ENCODE data around the gene RAPGEF2. TPM values are rescaled to one million over a fixed set of nuclear protein-coding genes. Genes with fewer than 3 reads are reported as not detected.

RAPGEF2 gene
- total RNA-seq, 1 donor from 2014 or later, result 15.3 TPM

GRCh38 chr4:159395693-159396092 lies 292.8 kb downstream of the RAPGEF2 start:
- intact Hi-C loops (cut with micrococcal nuclease), result no loop called here

GRCh38 chr4:159396151-159396550 lies 293.3 kb downstream of the RAPGEF2 start:
- intact Hi-C loops (cut with micrococcal nuclease), result no loop called here

- intact Hi-C loops (cut with micrococcal nuclease), result no loop called here
Measured at GRCh38 chr4:159398236-159398638, 295.4 kb downstream of the RAPGEF2 start.

GRCh38 chr4:159400558-159401225 lies 297.8 kb downstream of the RAPGEF2 start:
- intact Hi-C loops (cut with micrococcal nuclease), result no loop called here

GRCh38 chr4:159401226-159401712 lies 298.4 kb downstream of the RAPGEF2 start:
- intact Hi-C loops (cut with micrococcal nuclease), result no loop called here

- intact Hi-C loops (cut with micrococcal nuclease), result no loop called here
Measured at GRCh38 chr4:159401791-159402380, 299.0 kb downstream of the RAPGEF2 start.

Data from T-helper 2 cell treated with Interferon-gamma antibody and Interleukin-4, amounts not matched to agents 100 ng/mL and 5 ng/mL, for 36 hours (primary cell).